GM12864 (cell line): ENCODE measurements around the gene CLDND1.
A peak's percentile ranks its signal among the peaks of the same experiment; 100 is the strongest.
"Not testable (repeated sequence)": the region's sequence is repeated elsewhere in the genome, so short reads cannot be mapped to it uniquely, and the experiment has no call there.

Experiments used
- DNase-seq: peaks from one replicate; pipeline ENCODE4 v3.0.0-alpha.2; 2011; ENCODE audit warnings: low read depth
- H3K4me3 ChIP-seq: 2 replicates; pipeline ENCODE4 v1.5.1; 2011; ENCODE audit warnings: mild to moderate bottlenecking, low read depth, low read length, control low read depth
- TF ChIP-seq, protein P1 (sequence below): IDR thresholded peaks from 2 replicates; pipeline ENCODE4 v1.5.1; 2011; ENCODE audit warnings: low read depth, mild to moderate bottlenecking, moderate library complexity, low read length, control low read depth, inconsistent platforms; ENCODE audit errors: missing control alignments

CLDND1 gene

DNA sequence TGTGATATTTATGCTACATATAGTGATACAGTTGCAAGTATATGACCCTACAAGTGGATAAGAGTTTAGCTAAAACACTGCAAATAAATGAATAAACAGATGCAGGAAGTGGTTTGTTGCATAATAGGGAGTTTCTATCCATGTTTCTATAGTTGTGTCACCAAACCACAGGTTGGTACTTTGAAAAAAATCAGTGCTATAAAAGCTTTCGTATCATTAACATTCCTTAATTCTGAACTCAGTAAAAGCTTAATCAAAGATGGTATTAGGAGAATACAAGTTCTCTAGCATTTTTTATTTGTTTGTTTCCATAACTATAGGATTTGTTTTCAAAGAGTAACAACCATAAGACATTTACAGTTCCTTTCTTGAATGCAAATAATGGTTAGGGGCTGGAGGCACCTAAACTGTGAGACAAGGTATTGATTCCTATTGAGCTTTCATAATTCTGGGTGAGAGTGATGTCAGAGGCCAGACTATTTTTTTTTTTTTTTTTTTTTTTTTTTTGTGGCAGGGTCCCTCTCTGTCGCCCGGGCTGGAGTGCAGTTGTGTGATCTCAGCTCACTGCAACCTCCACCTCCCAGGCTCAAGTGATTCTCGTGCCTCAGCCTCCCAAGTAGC, 41.1 kb upstream of the CLDND1 start:
- TF ChIP-seq, protein P1, sequence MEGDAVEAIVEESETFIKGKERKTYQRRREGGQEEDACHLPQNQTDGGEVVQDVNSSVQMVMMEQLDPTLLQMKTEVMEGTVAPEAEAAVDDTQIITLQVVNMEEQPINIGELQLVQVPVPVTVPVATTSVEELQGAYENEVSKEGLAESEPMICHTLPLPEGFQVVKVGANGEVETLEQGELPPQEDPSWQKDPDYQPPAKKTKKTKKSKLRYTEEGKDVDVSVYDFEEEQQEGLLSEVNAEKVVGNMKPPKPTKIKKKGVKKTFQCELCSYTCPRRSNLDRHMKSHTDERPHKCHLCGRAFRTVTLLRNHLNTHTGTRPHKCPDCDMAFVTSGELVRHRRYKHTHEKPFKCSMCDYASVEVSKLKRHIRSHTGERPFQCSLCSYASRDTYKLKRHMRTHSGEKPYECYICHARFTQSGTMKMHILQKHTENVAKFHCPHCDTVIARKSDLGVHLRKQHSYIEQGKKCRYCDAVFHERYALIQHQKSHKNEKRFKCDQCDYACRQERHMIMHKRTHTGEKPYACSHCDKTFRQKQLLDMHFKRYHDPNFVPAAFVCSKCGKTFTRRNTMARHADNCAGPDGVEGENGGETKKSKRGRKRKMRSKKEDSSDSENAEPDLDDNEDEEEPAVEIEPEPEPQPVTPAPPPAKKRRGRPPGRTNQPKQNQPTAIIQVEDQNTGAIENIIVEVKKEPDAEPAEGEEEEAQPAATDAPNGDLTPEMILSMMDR = no peak
- no peak for DNase-seq
- no peak overlapping the region; the same call in 1 of the 2 replicates for H3K4me3 ChIP-seq

DNA sequence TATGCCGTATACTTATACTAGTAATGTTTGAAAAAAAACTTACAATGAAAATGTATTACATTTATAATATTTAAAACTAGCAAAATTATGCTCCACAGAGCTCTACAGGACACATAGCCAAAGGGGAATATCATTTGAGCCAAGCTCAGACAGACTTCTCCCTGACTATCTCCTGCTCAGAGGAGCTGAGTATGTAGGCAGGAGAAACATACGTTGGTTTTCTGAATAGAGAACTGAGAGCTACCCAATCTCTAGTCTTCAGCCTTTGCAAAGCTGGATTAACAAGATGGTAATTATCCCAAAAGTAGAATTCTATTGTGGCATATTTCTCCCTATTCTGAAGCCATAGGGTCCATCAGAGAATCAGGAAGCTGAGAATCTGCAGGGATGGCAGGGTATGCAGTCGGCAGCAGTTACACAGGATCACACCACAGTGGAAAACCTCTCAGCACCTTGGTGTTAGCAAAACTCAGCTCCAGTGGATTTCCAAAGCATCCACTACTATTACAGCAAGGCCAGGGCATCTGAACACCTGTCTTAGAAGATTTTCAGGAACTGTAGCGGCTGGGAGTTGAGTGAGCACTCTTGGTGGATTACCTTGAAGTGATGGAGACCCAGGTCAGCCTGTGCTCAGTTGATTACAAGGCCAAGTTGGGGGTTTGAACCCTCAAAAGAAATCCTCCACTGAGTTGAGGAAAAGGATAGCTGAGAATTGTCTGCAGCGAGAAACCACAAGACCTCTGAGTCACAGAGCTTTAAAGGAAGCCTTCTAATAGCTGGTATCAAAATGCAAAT, 39.2 kb upstream of the CLDND1 start:
- H3K4me3 ChIP-seq = peak overlapping the region; percentile 54
- TF ChIP-seq, protein P1 = no peak
- DNase-seq = no peak

GRCh38 chr3:98560911-98561310, 38.2 kb upstream of the CLDND1 start:
- no peak for DNase-seq
- H3K4me3 ChIP-seq = peak overlapping the region; percentile 55
- TF ChIP-seq, protein P1 = no peak

- peak overlapping the region; percentile 7; the same call in 1 of the 2 replicates for H3K4me3 ChIP-seq
- not testable (repeated sequence) for DNase-seq
Observed at GRCh38 chr3:98559769-98560168, 37.1 kb upstream of the CLDND1 start.

GRCh38 chr3:98558100-98558827, 35.6 kb upstream of the CLDND1 start:
- H3K4me3 ChIP-seq = peak overlapping the region; percentile 15; the same call in 1 of the 2 replicates

DNA sequence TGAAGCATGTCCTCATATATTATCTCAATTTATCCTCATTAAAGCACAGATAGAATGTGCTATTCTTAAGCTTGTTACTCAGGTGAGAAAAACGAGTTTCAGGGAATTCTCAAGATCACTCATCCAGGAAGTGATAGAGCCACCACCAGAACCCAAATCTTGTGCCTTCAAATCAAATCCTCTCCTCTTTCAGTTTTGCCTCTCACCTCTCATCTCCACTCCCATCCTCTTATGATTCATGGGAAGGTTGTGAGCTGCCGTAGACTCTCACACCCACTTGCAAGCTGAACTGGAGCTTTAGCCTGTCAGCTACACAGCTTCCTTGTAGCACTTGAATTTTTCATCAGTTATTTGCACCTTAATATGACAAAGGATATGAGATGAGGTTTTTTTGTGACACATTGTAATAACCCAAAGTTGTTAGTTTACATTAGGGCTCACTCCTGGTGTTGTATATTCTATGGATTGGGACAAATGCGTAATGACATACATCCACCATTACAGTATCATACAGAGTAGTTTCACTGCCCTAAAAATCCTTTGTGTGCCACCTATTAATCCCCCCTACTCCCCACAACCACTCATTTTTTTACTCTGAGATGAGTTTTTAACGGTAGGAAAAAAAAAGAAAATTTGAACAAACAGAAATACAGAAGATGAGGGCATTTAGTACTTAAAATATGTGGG, 34.8 kb upstream of the CLDND1 start:
- DNase-seq = peak; percentile 83
- H3K4me3 ChIP-seq = peak overlapping the region; percentile 33
- TF ChIP-seq, protein P1 = no peak

More at GRCh38 chr3:98558100-98558827, 35.6 kb upstream of the CLDND1 start:
- TF ChIP-seq, protein P1 = no peak
- no peak for DNase-seq
